GM12878 (cell line): Measurements from ENCODE around the gene FGFRL1. TPM values are rescaled to one million over a fixed set of nuclear protein-coding genes. Genes with fewer than 3 reads are reported as not detected.

Experiments
- ATF7 ChIP-seq: fragments of 450-650 bp; IDR thresholded peaks from 2 replicates; pipeline ENCODE4 v1.6.1; 2016; ENCODE audit warnings: low read depth, mild to moderate bottlenecking
- CEBPB ChIP-seq, 2 experiments: fragments of 150-350 bp in 1 of 2; IDR thresholded peaks; 2 replicates each; pipeline ENCODE4 v1.6.1; 2012 to 2014; ENCODE audit warnings: low read depth in 2 of 2, low read length in 2 of 2, borderline replicate concordance in 1 of 2, inconsistent platforms in 1 of 2
- EP300 ChIP-seq, 2 experiments: fragments of 150-350 bp in 1 of 2; IDR thresholded peaks; 2 replicates each; pipeline ENCODE4 v1.6.1; 2011 to 2012; ENCODE audit warnings: low read depth in 2 of 2, low read length in 2 of 2, borderline replicate concordance in 1 of 2, improper control_type of control experiment in 1 of 2, inconsistent platforms in 1 of 2; ENCODE audit not compliant: control insufficient read depth in 1 of 2
- EZH2 ChIP-seq: IDR thresholded peaks from 2 replicates; pipeline ENCODE4 v1.6.1; 2012; ENCODE audit warnings: low read depth, mild to moderate bottlenecking, control low read depth, inconsistent platforms, low read length, borderline replicate concordance; ENCODE audit not compliant: control insufficient read depth
- FOS ChIP-seq: IDR thresholded peaks from 3 replicates; pipeline ENCODE4 v1.6.1; 2011; ENCODE audit warnings: borderline replicate concordance; ENCODE audit not compliant: insufficient read length; ENCODE audit errors: extremely low read depth
- FOXK2 ChIP-seq: fragments of 450-650 bp; IDR thresholded peaks from 2 replicates; pipeline ENCODE4 v1.6.1; 2017; ENCODE audit warnings: mild to moderate bottlenecking, moderate library complexity
- KLF5 ChIP-seq: fragments of 450-650 bp; IDR thresholded peaks from 2 replicates; pipeline ENCODE4 v1.6.1; 2014; ENCODE audit warnings: mild to moderate bottlenecking; ENCODE audit not compliant: partially characterized antibody
- MTA2 ChIP-seq: fragments of 450-650 bp; IDR thresholded peaks from 2 replicates; pipeline ENCODE4 v1.6.1; 2016; ENCODE audit warnings: low read depth, mild to moderate bottlenecking, moderate library complexity
- PML ChIP-seq: IDR thresholded peaks from 2 replicates; pipeline ENCODE4 v1.6.1; 2012; ENCODE audit warnings: low read length, inconsistent platforms
- POLR2AphosphoS2 ChIP-seq: IDR thresholded peaks from 2 replicates; pipeline ENCODE4 v1.6.1; 2011; ENCODE audit warnings: low read depth, mild to moderate bottlenecking, low read length, improper control_type of control experiment, moderate library complexity
- RUNX3 ChIP-seq: IDR thresholded peaks from 2 replicates; pipeline ENCODE4 v1.6.1; 2012; ENCODE audit warnings: low read length, inconsistent platforms
- SP1 ChIP-seq: IDR thresholded peaks from one replicate; pipeline ENCODE4 v1.6.1; 2011; ENCODE audit warnings: low read depth, low read length
- STAT3 ChIP-seq: IDR thresholded peaks from 2 replicates; pipeline ENCODE4 v1.6.1; 2011; ENCODE audit warnings: low read depth, low read length, improper control_type of control experiment
- TAF1 ChIP-seq: IDR thresholded peaks from 2 replicates; pipeline ENCODE4 v1.6.1; 2011; ENCODE audit warnings: mild to moderate bottlenecking, low read depth, low read length, borderline replicate concordance
- TCF12 ChIP-seq: IDR thresholded peaks from 2 replicates; pipeline ENCODE4 v1.6.1; 2011; ENCODE audit warnings: low read depth, mild to moderate bottlenecking, low read length
- ZNF274 ChIP-seq: IDR thresholded peaks from one replicate; pipeline ENCODE4 v1.8.0; 2011; ENCODE audit not compliant: insufficient read length, insufficient read depth
- polyA plus RNA-seq, 11 experiments: library from polyadenylated mRNA; depleted of rRNA in 4 of 11; unstranded in 6 of 11; stranded (reverse) in 5 of 11; fragments of >200 nt; fragmentation: Nextera tagmentation in 4 of 11; fragmentation: Illumina TruSeq in 1 of 11; extraction: Ambion mirVana in 4 of 11; extraction: Trizol in 1 of 11; gene quantifications; 1 replicate in 1 of 11; 2 replicates in 10 of 11; pipeline versions ENCODE4 v1.2.1 to v1.2.3, GENCODE V29; 2011 to 2016; ENCODE audit warnings: inconsistent platforms in 2 of 11, missing spikeins in 2 of 11, low read depth in 1 of 11
- total RNA-seq, 4 experiments: library from RNA; depleted of rRNA in 3 of 4; stranded (reverse); fragments of >200 nt in 3 of 4; fragmentation: Illumina TruSeq in 1 of 4; extraction: Trizol in 1 of 4; gene quantifications; 2 replicates each; pipeline versions ENCODE4 v1.2.1 to v1.2.3, GENCODE V29; 2013 to 2021
- TF ChIP-seq, protein P1 (sequence below): IDR thresholded peaks from 2 replicates; pipeline ENCODE4 v1.6.1; 2012; ENCODE audit warnings: low read depth, low read length, improper control_type of control experiment
- TF ChIP-seq, protein P2 (sequence below): fragments of 450-650 bp; IDR thresholded peaks from 2 replicates; pipeline ENCODE4 v1.6.1; 2017; ENCODE audit warnings: antibody characterized with exemption, mild to moderate bottlenecking, moderate library complexity
- TF ChIP-seq, protein P3 (sequence below): IDR thresholded peaks from 2 replicates; pipeline ENCODE4 v1.6.1; 2012; ENCODE audit warnings: improper control_type of control experiment, low read depth, low read length; ENCODE audit not compliant: insufficient replicate concordance
- TF ChIP-seq, protein P4 (sequence below): IDR thresholded peaks from 2 replicates; pipeline ENCODE4 v1.6.1; 2012; ENCODE audit warnings: low read length, inconsistent platforms

FGFRL1 gene
- total and polyA plus RNA-seq, 10 of the 15 experiments (the other 5 are each of a cell fraction or from before 2014, with no cell fraction given), result 0.02 to 1.5 (median 0.29) TPM; not detected in 2

DNA sequence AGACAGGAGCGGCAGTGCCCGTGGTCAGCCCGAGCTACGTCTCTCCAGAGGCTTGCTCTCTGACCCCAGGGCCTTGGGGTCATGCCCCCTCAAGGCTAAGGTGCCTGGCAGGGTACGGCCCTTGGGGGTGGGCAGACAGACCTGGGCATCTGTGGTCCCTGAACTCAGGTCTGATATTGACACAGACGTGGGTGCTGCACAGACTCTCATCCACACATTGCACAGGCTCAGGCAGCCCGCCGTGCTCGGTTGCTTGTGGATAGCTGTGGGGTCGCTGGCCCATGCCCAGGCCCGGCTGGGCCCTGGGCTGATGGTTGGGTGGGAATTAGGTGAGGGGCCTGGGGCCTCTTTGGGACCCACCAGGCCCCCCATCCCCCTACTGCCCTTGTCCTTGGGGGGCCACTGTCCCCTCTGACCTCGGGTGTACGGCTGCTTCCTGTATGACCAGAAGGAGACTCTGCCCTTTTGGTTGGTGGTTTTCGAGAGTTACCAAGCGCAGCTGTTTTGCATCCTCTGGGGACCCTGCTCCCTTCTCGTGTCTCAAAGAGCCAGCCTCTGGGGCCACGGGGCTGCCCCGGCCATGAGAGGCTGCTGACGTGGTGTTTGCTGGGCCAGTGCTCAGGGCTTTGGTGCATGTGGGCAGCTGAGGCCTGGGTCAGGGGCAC lies 10.1 kb downstream of the FGFRL1 start (continued):
- TF ChIP-seq, protein P1, sequence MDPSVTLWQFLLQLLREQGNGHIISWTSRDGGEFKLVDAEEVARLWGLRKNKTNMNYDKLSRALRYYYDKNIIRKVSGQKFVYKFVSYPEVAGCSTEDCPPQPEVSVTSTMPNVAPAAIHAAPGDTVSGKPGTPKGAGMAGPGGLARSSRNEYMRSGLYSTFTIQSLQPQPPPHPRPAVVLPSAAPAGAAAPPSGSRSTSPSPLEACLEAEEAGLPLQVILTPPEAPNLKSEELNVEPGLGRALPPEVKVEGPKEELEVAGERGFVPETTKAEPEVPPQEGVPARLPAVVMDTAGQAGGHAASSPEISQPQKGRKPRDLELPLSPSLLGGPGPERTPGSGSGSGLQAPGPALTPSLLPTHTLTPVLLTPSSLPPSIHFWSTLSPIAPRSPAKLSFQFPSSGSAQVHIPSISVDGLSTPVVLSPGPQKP, result no peak
- TF ChIP-seq, protein P2, sequence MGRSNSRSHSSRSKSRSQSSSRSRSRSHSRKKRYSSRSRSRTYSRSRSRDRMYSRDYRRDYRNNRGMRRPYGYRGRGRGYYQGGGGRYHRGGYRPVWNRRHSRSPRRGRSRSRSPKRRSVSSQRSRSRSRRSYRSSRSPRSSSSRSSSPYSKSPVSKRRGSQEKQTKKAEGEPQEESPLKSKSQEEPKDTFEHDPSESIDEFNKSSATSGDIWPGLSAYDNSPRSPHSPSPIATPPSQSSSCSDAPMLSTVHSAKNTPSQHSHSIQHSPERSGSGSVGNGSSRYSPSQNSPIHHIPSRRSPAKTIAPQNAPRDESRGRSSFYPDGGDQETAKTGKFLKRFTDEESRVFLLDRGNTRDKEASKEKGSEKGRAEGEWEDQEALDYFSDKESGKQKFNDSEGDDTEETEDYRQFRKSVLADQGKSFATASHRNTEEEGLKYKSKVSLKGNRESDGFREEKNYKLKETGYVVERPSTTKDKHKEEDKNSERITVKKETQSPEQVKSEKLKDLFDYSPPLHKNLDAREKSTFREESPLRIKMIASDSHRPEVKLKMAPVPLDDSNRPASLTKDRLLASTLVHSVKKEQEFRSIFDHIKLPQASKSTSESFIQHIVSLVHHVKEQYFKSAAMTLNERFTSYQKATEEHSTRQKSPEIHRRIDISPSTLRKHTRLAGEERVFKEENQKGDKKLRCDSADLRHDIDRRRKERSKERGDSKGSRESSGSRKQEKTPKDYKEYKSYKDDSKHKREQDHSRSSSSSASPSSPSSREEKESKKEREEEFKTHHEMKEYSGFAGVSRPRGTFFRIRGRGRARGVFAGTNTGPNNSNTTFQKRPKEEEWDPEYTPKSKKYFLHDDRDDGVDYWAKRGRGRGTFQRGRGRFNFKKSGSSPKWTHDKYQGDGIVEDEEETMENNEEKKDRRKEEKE, result no peak
- no peak for TF ChIP-seq POLR2AphosphoS2
- TF ChIP-seq, protein P3, sequence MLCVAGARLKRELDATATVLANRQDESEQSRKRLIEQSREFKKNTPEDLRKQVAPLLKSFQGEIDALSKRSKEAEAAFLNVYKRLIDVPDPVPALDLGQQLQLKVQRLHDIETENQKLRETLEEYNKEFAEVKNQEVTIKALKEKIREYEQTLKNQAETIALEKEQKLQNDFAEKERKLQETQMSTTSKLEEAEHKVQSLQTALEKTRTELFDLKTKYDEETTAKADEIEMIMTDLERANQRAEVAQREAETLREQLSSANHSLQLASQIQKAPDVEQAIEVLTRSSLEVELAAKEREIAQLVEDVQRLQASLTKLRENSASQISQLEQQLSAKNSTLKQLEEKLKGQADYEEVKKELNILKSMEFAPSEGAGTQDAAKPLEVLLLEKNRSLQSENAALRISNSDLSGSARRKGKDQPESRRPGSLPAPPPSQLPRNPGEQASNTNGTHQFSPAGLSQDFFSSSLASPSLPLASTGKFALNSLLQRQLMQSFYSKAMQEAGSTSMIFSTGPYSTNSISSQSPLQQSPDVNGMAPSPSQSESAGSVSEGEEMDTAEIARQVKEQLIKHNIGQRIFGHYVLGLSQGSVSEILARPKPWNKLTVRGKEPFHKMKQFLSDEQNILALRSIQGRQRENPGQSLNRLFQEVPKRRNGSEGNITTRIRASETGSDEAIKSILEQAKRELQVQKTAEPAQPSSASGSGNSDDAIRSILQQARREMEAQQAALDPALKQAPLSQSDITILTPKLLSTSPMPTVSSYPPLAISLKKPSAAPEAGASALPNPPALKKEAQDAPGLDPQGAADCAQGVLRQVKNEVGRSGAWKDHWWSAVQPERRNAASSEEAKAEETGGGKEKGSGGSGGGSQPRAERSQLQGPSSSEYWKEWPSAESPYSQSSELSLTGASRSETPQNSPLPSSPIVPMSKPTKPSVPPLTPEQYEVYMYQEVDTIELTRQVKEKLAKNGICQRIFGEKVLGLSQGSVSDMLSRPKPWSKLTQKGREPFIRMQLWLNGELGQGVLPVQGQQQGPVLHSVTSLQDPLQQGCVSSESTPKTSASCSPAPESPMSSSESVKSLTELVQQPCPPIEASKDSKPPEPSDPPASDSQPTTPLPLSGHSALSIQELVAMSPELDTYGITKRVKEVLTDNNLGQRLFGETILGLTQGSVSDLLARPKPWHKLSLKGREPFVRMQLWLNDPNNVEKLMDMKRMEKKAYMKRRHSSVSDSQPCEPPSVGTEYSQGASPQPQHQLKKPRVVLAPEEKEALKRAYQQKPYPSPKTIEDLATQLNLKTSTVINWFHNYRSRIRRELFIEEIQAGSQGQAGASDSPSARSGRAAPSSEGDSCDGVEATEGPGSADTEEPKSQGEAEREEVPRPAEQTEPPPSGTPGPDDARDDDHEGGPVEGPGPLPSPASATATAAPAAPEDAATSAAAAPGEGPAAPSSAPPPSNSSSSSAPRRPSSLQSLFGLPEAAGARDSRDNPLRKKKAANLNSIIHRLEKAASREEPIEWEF, result no peak
- TF ChIP-seq ATF7, result peak; percentile 33
- TF ChIP-seq STAT3, result no peak
- peak; percentile 29; the same call in 1 of the 2 replicates for TF ChIP-seq RUNX3
- TF ChIP-seq, protein P4, sequence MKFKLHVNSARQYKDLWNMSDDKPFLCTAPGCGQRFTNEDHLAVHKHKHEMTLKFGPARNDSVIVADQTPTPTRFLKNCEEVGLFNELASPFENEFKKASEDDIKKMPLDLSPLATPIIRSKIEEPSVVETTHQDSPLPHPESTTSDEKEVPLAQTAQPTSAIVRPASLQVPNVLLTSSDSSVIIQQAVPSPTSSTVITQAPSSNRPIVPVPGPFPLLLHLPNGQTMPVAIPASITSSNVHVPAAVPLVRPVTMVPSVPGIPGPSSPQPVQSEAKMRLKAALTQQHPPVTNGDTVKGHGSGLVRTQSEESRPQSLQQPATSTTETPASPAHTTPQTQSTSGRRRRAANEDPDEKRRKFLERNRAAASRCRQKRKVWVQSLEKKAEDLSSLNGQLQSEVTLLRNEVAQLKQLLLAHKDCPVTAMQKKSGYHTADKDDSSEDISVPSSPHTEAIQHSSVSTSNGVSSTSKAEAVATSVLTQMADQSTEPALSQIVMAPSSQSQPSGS, result no peak
- no peak for TF ChIP-seq CEBPB (IDR thresholded peaks at IDR 0.05; ENCODE audit: borderline replicate concordance in 1 of 2, low read depth in 2 of 2, low read length in 2 of 2)
- TF ChIP-seq EP300 (IDR thresholded peaks at IDR 0.05; ENCODE audit: borderline replicate concordance in 1 of 2, control insufficient read depth in 1 of 2, low read depth in 2 of 2, low read length in 2 of 2), result peak; percentile 48 to 52; a peak in 2 of 4 replicates
- no peak for TF ChIP-seq FOS
- TF ChIP-seq EZH2, result no peak
- no peak for TF ChIP-seq ZNF274
- no peak for TF ChIP-seq TAF1
- TF ChIP-seq TCF12, result peak; percentile 85
- peak; percentile 74; the same call in 1 of the 2 replicates for TF ChIP-seq MTA2
- no peak for TF ChIP-seq FOXK2
- no peak for TF ChIP-seq PML
- TF ChIP-seq KLF5, result no peak
- TF ChIP-seq SP1, result no peak
